ENCODE results near the gene IL22RA1.

Gene IL22RA1

DNA sequence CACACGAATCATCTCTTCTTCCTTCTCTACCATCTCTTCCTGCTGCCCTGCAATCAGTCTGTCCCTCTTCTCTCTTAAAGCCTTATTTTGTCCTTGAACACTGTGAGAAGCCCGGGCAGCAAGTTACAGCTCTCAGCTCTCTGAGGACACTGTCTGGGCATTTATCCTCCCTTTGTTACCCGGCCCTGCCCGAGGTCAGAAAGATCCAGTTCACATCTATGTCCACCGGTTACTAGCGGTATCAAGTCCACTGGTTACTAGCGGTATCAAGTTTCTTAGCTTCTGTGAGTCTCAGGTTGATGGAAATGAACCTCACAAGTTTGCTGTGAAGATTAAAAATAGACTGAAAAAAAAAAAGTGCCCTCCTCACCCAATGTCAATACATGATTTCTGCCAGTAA lies 25.3 kb upstream of the IL22RA1 start:
- H3K9me2 ChIP-seq (replicated peaks; ENCODE audit: low read depth, low read length): no peaks in the 10 kb centered on the region
- H3F3A ChIP-seq (ENCODE audit: low read depth): no peaks in the 10 kb centered on the region
- no peak overlapping the region for H2AFZ ChIP-seq (ENCODE audit: low read length)
- H4K20me1 ChIP-seq (ENCODE audit: insufficient read depth, low read length, poor library complexity, severe bottlenecking): no peaks in the 10 kb centered on the region
- no peak overlapping the region for H3K4me3 ChIP-seq (ENCODE audit: low read length, poor library complexity, severe bottlenecking)
- no peaks in the 10 kb centered on the region for H3K79me2 ChIP-seq (ENCODE audit: insufficient read depth, low read length)
- no peaks in the 10 kb centered on the region for H3K36me3 ChIP-seq (ENCODE audit: insufficient read depth, low read length)
- no peak overlapping the region for H3K4me2 ChIP-seq (ENCODE audit: low read depth, low read length, poor library complexity, severe bottlenecking)
- H3K9me3 ChIP-seq (ENCODE audit: insufficient read depth, low read depth, low read length): no peaks in the 10 kb centered on the region
- H3K9ac ChIP-seq (ENCODE audit: low read depth, low read length, poor library complexity, severe bottlenecking): no peak overlapping the region
- TF ChIP-seq EZH2phosphoT487 (IDR thresholded peaks at IDR 0.05; ENCODE audit: borderline replicate concordance): no peak
- TF ChIP-seq, protein P1, sequence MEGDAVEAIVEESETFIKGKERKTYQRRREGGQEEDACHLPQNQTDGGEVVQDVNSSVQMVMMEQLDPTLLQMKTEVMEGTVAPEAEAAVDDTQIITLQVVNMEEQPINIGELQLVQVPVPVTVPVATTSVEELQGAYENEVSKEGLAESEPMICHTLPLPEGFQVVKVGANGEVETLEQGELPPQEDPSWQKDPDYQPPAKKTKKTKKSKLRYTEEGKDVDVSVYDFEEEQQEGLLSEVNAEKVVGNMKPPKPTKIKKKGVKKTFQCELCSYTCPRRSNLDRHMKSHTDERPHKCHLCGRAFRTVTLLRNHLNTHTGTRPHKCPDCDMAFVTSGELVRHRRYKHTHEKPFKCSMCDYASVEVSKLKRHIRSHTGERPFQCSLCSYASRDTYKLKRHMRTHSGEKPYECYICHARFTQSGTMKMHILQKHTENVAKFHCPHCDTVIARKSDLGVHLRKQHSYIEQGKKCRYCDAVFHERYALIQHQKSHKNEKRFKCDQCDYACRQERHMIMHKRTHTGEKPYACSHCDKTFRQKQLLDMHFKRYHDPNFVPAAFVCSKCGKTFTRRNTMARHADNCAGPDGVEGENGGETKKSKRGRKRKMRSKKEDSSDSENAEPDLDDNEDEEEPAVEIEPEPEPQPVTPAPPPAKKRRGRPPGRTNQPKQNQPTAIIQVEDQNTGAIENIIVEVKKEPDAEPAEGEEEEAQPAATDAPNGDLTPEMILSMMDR (conservative IDR thresholded peaks at IDR 0.05; ENCODE audit: low read length): no peak
- H3K4me1 ChIP-seq (ENCODE audit: insufficient read depth, low read length, poor library complexity, severe bottlenecking): no peaks in the 10 kb centered on the region
- no peaks in the 10 kb centered on the region for H3K27me3 ChIP-seq (ENCODE audit: insufficient read depth, low read length, poor library complexity, severe bottlenecking)

GRCh38 chr1:24167008-24167407 lies 24.1 kb upstream of the IL22RA1 start:
- Histone ChIP-seq H3K79me2 (ENCODE audit: insufficient read depth, low read length) (no peaks in the 10 kb centered on the region), H3K9me3 (ENCODE audit: insufficient read depth, low read depth, low read length) (no peaks in the 10 kb centered on the region)
- no peak for TF ChIP-seq EZH2phosphoT487 (IDR thresholded peaks at IDR 0.05; ENCODE audit: borderline replicate concordance)
- TF ChIP-seq, protein P1 (conservative IDR thresholded peaks at IDR 0.05; ENCODE audit: low read length): no peak

DNA sequence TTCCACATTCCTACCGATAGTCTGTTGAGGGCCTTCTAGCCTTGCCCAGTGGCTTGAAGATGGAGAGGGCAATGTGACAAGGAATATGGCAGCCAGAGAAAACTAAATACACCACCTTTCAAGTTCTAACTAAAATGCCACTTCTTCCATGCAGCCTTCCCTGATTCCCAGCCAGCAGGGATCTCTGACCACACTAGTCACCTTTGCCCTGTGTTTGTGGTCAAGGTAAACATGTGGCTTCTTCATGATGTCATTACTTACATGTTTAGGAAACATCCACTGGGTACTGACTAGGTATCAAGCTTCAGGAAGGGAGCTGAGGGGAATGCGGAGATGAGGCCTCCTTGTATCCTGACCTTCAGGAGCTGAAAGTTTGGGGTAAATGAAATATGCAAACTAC lies 22.6 kb upstream of the IL22RA1 start:
- H3K4me2 ChIP-seq (ENCODE audit: low read depth, low read length, poor library complexity, severe bottlenecking): no peak overlapping the region
- no peaks in the 10 kb centered on the region for H3K9me3 ChIP-seq (ENCODE audit: insufficient read depth, low read depth, low read length)
- H4K20me1 ChIP-seq (ENCODE audit: insufficient read depth, low read length, poor library complexity, severe bottlenecking): no peaks in the 10 kb centered on the region
- no peak overlapping the region for H2AFZ ChIP-seq (ENCODE audit: low read length)
- no peak overlapping the region for H3K9ac ChIP-seq (ENCODE audit: low read depth, low read length, poor library complexity, severe bottlenecking)
- H3K79me2 ChIP-seq (ENCODE audit: insufficient read depth, low read length): no peaks in the 10 kb centered on the region
- TF ChIP-seq, protein P1 (conservative IDR thresholded peaks at IDR 0.05; ENCODE audit: low read length): no peak
- no peak for TF ChIP-seq EZH2phosphoT487 (IDR thresholded peaks at IDR 0.05; ENCODE audit: borderline replicate concordance)
- H3K27me3 ChIP-seq (ENCODE audit: insufficient read depth, low read length, poor library complexity, severe bottlenecking): no peaks in the 10 kb centered on the region
- no peak overlapping the region for H3K4me3 ChIP-seq (ENCODE audit: low read length, poor library complexity, severe bottlenecking)
- H3K36me3 ChIP-seq (ENCODE audit: insufficient read depth, low read length): no peaks in the 10 kb centered on the region
- H3K9me2 ChIP-seq (replicated peaks; ENCODE audit: low read depth, low read length): no peaks in the 10 kb centered on the region
- no peaks in the 10 kb centered on the region for H3K4me1 ChIP-seq (ENCODE audit: insufficient read depth, low read length, poor library complexity, severe bottlenecking)
- H3F3A ChIP-seq (ENCODE audit: low read depth): no peaks in the 10 kb centered on the region

More at GRCh38 chr1:24167008-24167407, 24.1 kb upstream of the IL22RA1 start:
- Histone ChIP-seq H2AFZ (ENCODE audit: low read length) (no peak overlapping the region), H4K20me1 (ENCODE audit: insufficient read depth, low read length, poor library complexity, severe bottlenecking) (no peaks in the 10 kb centered on the region), H3K4me3 (ENCODE audit: low read length, poor library complexity, severe bottlenecking) (no peak overlapping the region), H3K4me1 (ENCODE audit: insufficient read depth, low read length, poor library complexity, severe bottlenecking) (no peaks in the 10 kb centered on the region), H3K27me3 (ENCODE audit: insufficient read depth, low read length, poor library complexity, severe bottlenecking) (no peaks in the 10 kb centered on the region), H3K9ac (ENCODE audit: low read depth, low read length, poor library complexity, severe bottlenecking) (no peak overlapping the region), H3K9me2 (replicated peaks; ENCODE audit: low read depth, low read length) (no peaks in the 10 kb centered on the region), H3K36me3 (ENCODE audit: insufficient read depth, low read length) (no peaks in the 10 kb centered on the region), H3F3A (ENCODE audit: low read depth) (no peaks in the 10 kb centered on the region), H3K4me2 (ENCODE audit: low read depth, low read length, poor library complexity, severe bottlenecking) (no peak overlapping the region)

Measured in Loucy (cell line).